Vagina (tissue), 2 donors: ENCODE results near the gene UROC1. TPM values are rescaled to one million over a fixed set of nuclear protein-coding genes. Genes with fewer than 3 reads are reported as not detected.
A peak's percentile ranks its signal among the peaks of the same experiment; 100 is the strongest.

Source experiments
- DNase-seq, 2 donors: peaks; one replicate each; pipeline ENCODE4 v3.0.0-alpha.2; 2017; ENCODE audit errors: extremely low spot score in 2 of 2
- H3K27ac ChIP-seq: fragments of 200-600 bp; sonication (generic); one replicate; pipeline ENCODE4 v1.5.1; 2019
- H3K27me3 ChIP-seq: fragments of 200-600 bp; sonication (generic); one replicate; pipeline ENCODE4 v1.5.1; 2019
- H3K36me3 ChIP-seq, 2 donors: fragments of 200-600 bp; sonication (generic); one replicate each; pipeline ENCODE4 v1.5.1; 2017 to 2019
- H3K4me1 ChIP-seq: fragments of 200-600 bp; sonication (generic); one replicate; pipeline ENCODE4 v1.5.1; 2019
- H3K4me3 ChIP-seq, 2 donors: fragments of 200-600 bp; sonication (generic); 1 replicate in 1 of 2; 2 replicates in 1 of 2; pipeline ENCODE4 v1.5.1; 2016 to 2019
- H3K9me3 ChIP-seq: fragments of 200-600 bp; sonication (generic); one replicate; pipeline ENCODE4 v1.5.1; 2019
- POLR2A ChIP-seq, 2 donors: fragments of 450-650 bp; IDR thresholded peaks; one replicate each; pipeline ENCODE4 v1.6.1; 2017; ENCODE audit warnings: antibody characterized with exemption in 2 of 2, mild to moderate bottlenecking in 2 of 2, moderate library complexity in 2 of 2
- POLR2AphosphoS5 ChIP-seq, 2 donors: sonication (generic); formaldehyde crosslinking; IDR thresholded peaks; one replicate each; pipeline ENCODE4 v1.9.0; 2017; ENCODE audit warnings: antibody characterized with exemption in 2 of 2, mild to moderate bottlenecking in 2 of 2, low read depth in 1 of 2; ENCODE audit not compliant: insufficient read depth in 1 of 2
- intact Hi-C: fragments of 100-400 bp; cut with DNase I; formaldehyde crosslinking; loops from one replicate; pipeline ENCODE4 v1.15.1; 2023
- total RNA-seq: library from RNA; depleted of rRNA; stranded (reverse); fragments of >200 nt; gene quantifications from one replicate; pipeline ENCODE4 v1.2.3, GENCODE V29; 2016
- TF ChIP-seq, protein P1 (sequence below), 3 experiments: fragments of 450-650 bp in 2 of 3; fragments of 200-600 bp in 1 of 3; sonication (generic) in 1 of 3; IDR thresholded peaks; one replicate each; pipeline ENCODE4 v1.5.1; 2017 to 2019; ENCODE audit warnings: antibody characterized with exemption in 3 of 3, mild to moderate bottlenecking in 2 of 3, moderate library complexity in 2 of 3

The UROC1 gene
- total RNA-seq, 1 donor from 2014 or later: not detected

DNA sequence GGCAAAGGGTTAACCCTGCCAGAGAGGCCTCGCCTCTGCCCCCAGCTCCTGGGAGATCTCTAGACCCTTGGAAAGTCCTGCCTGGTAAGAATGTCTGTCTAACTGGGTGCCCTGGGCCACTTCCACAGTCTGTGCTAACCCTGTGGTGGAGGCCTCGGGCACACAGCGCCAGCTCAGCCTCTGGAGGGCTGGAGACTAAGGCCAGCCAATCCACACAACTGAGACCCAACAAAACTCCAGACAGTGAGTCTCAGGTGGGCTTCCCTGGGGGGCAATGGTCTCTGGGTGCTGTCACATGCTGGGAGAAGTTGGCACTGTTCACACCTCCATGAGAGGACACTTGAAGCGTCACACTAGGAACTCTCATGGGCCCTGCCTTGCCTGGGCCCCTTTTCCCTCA is 61.4 kb downstream of the UROC1 start:
- TF ChIP-seq POLR2AphosphoS5 (IDR thresholded peaks at IDR 0.05; ENCODE audit: insufficient read depth in 1 of 2, low read depth in 1 of 2): no peak
- TF ChIP-seq, protein P1, sequence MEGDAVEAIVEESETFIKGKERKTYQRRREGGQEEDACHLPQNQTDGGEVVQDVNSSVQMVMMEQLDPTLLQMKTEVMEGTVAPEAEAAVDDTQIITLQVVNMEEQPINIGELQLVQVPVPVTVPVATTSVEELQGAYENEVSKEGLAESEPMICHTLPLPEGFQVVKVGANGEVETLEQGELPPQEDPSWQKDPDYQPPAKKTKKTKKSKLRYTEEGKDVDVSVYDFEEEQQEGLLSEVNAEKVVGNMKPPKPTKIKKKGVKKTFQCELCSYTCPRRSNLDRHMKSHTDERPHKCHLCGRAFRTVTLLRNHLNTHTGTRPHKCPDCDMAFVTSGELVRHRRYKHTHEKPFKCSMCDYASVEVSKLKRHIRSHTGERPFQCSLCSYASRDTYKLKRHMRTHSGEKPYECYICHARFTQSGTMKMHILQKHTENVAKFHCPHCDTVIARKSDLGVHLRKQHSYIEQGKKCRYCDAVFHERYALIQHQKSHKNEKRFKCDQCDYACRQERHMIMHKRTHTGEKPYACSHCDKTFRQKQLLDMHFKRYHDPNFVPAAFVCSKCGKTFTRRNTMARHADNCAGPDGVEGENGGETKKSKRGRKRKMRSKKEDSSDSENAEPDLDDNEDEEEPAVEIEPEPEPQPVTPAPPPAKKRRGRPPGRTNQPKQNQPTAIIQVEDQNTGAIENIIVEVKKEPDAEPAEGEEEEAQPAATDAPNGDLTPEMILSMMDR (IDR thresholded peaks at IDR 0.05): no peak
- no peak for TF ChIP-seq POLR2A (IDR thresholded peaks at IDR 0.05)
- no peak for DNase-seq
- no peaks in the 10 kb centered on the region for H3K9me3 ChIP-seq
- no peak overlapping the region for H3K4me3 ChIP-seq
- no peak overlapping the region for H3K27ac ChIP-seq
- H3K36me3 ChIP-seq: peaks cover 0 to 58% of the 10 kb centered on the region in 2 donors
- H3K27me3 ChIP-seq: no peaks in the 10 kb centered on the region
- H3K4me1 ChIP-seq: no peaks in the 10 kb centered on the region
- intact Hi-C loops: no loop called here

- peaks cover 0 to 52% of the 10 kb centered on the region in 2 donors for H3K36me3 ChIP-seq
- H3K27me3 ChIP-seq: no peaks in the 10 kb centered on the region
- no peak for DNase-seq
- H3K4me1 ChIP-seq: no peaks in the 10 kb centered on the region
- H3K9me3 ChIP-seq: no peaks in the 10 kb centered on the region
- intact Hi-C loops: no loop called here
- TF ChIP-seq, protein P1 (IDR thresholded peaks at IDR 0.05): no peak
- TF ChIP-seq POLR2A (IDR thresholded peaks at IDR 0.05) (no peak), POLR2AphosphoS5 (IDR thresholded peaks at IDR 0.05; ENCODE audit: insufficient read depth in 1 of 2, low read depth in 1 of 2) (no peak)
- no peak overlapping the region for H3K27ac ChIP-seq
- no peak overlapping the region for H3K4me3 ChIP-seq
These were observed 63.0 kb downstream of the UROC1 start for GRCh38 chr3:126454437-126455198.

- no peak for TF ChIP-seq POLR2AphosphoS5 (IDR thresholded peaks at IDR 0.05; ENCODE audit: insufficient read depth in 1 of 2, low read depth in 1 of 2)
- TF ChIP-seq POLR2A (IDR thresholded peaks at IDR 0.05): no peak
- TF ChIP-seq, protein P1 (IDR thresholded peaks at IDR 0.05): no peak
- no peaks in the 10 kb centered on the region for H3K9me3 ChIP-seq
- no peaks in the 10 kb centered on the region for H3K4me1 ChIP-seq
- intact Hi-C loops: no loop called here
- no peak overlapping the region for H3K4me3 ChIP-seq
- no peak for DNase-seq
- H3K27ac ChIP-seq: no peak overlapping the region
- H3K36me3 ChIP-seq: peaks cover 0 to 50% of the 10 kb centered on the region in 2 donors
- H3K27me3 ChIP-seq: no peaks in the 10 kb centered on the region
These were observed 63.5 kb downstream of the UROC1 start for GRCh38 chr3:126454025-126454424.

- Histone ChIP-seq H3K27me3 (no peaks in the 10 kb centered on the region), H3K9me3 (no peaks in the 10 kb centered on the region), H3K4me1 (no peaks in the 10 kb centered on the region), H3K36me3 (peaks cover 0 to 36% of the 10 kb centered on the region in 2 donors), H3K4me3 (no peak overlapping the region), H3K27ac (no peak overlapping the region)
- intact Hi-C loops: no loop called here
- peak in 1 of 2 donors; percentile 72 for DNase-seq
- TF ChIP-seq POLR2A (IDR thresholded peaks at IDR 0.05): no peak
- TF ChIP-seq POLR2AphosphoS5 (IDR thresholded peaks at IDR 0.05; ENCODE audit: insufficient read depth in 1 of 2, low read depth in 1 of 2): no peak
- TF ChIP-seq, protein P1 (IDR thresholded peaks at IDR 0.05): no peak
These were observed 65.4 kb downstream of the UROC1 start for GRCh38 chr3:126452213-126452612.

GRCh38 chr3:126451511-126451910 is 66.1 kb downstream of the UROC1 start:
- H3K4me1 ChIP-seq: no peaks in the 10 kb centered on the region
- no peak overlapping the region for H3K4me3 ChIP-seq
- H3K27ac ChIP-seq: no peak overlapping the region
- intact Hi-C loops: no loop called here
- no peaks in the 10 kb centered on the region for H3K9me3 ChIP-seq
- TF ChIP-seq, protein P1 (IDR thresholded peaks at IDR 0.05): no peak
- no peak for TF ChIP-seq POLR2A (IDR thresholded peaks at IDR 0.05)
- no peak for TF ChIP-seq POLR2AphosphoS5 (IDR thresholded peaks at IDR 0.05; ENCODE audit: insufficient read depth in 1 of 2, low read depth in 1 of 2)
- H3K36me3 ChIP-seq: peaks cover 0 to 31% of the 10 kb centered on the region in 2 donors
- H3K27me3 ChIP-seq: no peaks in the 10 kb centered on the region
- peak in 1 of 2 donors; percentile 49 for DNase-seq
